Dendritic cell treated with granulocyte-macrophage colony-stimulating factor and Interleukin-4, amounts not matched to agents 40 ng/mL and 50 ng/mL, for 4 days (primary cell): ENCODE data around the gene ACP7.
"Not testable (repeated sequence)": the region's sequence is repeated elsewhere in the genome, so short reads cannot be mapped to it uniquely, and the experiment has no call there.

Experiments
- H3K27ac Mint-ChIP-seq: one replicate; pipeline ENCODE4 v1.8.0; 2022; ENCODE audit warnings: mild to moderate bottlenecking, mixed read lengths
- H3K27me3 Mint-ChIP-seq: one replicate; pipeline ENCODE4 v1.8.0; 2022; ENCODE audit warnings: mild to moderate bottlenecking, mixed read lengths
- H3K36me3 Mint-ChIP-seq: one replicate; pipeline ENCODE4 v1.8.0; 2022; ENCODE audit warnings: low read depth, mixed read lengths
- H3K4me1 Mint-ChIP-seq: one replicate; pipeline ENCODE4 v1.8.0; 2022; ENCODE audit warnings: low read depth, mixed read lengths
- H3K4me3 Mint-ChIP-seq: one replicate; pipeline ENCODE4 v1.8.0; 2022; ENCODE audit warnings: mild to moderate bottlenecking, moderate library complexity, mixed read lengths
- H3K9me3 Mint-ChIP-seq: one replicate; pipeline ENCODE4 v1.8.0; 2022; ENCODE audit warnings: mixed read lengths
- intact Hi-C: fragments of 100-400 bp; cut with micrococcal nuclease; formaldehyde crosslinking; loops from one replicate; pipeline ENCODE4 v1.15.0; 2022

The ACP7 gene

GRCh38 chr19:39137131-39137530, 53.0 kb downstream of the ACP7 start:
- no peaks in the 10 kb centered on the region for H3K36me3 Mint-ChIP-seq
- no peaks in the 10 kb centered on the region for H3K9me3 Mint-ChIP-seq
- peaks cover 44% of the 10 kb centered on the region for H3K4me1 Mint-ChIP-seq
- no peak overlapping the region for H3K4me3 Mint-ChIP-seq
- peak overlapping the region; percentile 42 for H3K27ac Mint-ChIP-seq
- no peaks in the 10 kb centered on the region for H3K27me3 Mint-ChIP-seq
- intact Hi-C loops, result no loop called here

DNA sequence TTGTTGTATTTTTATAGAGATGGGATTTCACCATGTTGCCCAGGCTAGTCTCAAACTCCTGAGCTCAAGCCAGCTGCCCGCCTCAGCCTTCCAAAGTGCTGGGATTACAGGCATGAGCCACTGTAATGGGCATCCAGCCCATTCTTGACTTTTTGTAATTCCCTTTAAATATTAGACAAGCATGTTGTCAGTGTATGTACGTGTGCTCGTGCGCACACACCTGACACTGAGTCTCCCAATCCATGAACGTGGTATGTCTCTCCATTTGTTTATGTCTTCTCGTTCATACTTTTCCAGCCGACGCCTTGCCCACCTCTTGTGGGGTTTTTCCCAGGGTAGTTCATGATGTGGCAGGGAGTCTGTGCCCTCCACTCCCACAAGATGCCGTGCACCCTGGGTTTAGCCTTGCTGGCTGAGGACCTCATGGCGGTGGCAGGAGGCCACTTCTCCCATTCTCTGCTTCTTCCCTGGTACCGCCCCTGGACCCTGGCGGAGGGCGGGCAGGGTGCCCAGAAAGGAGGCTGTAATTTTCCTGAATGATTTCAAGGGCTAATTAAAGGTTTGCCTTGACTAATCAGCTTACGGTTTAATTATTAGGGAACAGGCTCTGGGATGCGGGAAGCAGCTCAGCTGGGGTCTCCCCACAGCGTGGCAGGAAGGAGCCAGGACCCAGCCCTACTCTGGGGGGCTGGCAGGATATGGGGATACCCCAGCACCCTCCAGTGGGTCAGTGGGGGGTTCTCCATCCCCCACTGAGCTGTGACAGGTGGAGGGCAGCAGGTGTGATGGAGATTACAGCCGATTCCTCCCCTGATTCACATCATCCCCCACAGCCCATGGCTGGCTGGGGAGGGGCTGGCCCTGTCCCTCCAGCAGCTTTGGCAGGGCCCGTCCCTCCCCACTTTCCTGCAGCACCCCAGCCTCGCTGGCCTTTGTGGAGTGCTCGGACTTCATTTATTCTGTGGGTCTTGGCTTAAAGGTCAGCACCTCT, 54.3 kb downstream of the ACP7 start:
- Mint-ChIP-seq H3K27ac (no peak overlapping the region), H3K9me3 (no peaks in the 10 kb centered on the region), H3K4me3 (no peak overlapping the region), H3K36me3 (no peaks in the 10 kb centered on the region), H3K27me3 (no peaks in the 10 kb centered on the region), H3K4me1 (peaks cover 40% of the 10 kb centered on the region)
- intact Hi-C loops, result no loop called here

GRCh38 chr19:39139305-39139874, 55.2 kb downstream of the ACP7 start:
- Mint-ChIP-seq H3K9me3 (no peaks in the 10 kb centered on the region), H3K4me1 (peaks cover 39% of the 10 kb centered on the region), H3K27ac (no peak overlapping the region), H3K4me3 (no peak overlapping the region), H3K36me3 (no peaks in the 10 kb centered on the region), H3K27me3 (no peaks in the 10 kb centered on the region)
- intact Hi-C loops, result no loop called here

DNA sequence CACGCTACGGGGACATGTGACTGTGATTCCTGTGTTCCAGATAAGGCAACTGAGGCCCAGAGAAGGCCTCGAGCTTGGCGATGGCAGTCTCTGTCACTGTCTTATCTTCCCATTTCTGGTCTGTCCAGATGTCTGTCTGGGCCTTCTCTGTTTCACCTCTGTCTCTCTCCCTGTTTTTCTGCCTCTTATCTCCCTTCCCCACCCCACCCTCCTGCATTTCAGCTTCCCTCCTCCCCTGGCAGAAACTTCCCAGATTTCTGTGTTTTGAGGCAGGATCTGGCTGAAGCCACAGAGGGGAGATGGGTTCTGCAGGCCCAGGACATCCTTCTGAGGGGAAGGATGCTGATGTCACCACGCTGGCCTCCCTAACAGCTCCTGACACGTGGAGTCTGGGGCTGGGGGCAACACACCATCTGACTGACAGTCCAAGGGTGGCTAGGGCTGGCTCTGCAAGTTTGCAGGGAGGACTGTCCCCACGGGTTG, 55.8 kb downstream of the ACP7 start:
- Mint-ChIP-seq H3K4me3 (no peak overlapping the region), H3K4me1 (peaks cover 45% of the 10 kb centered on the region), H3K36me3 (no peaks in the 10 kb centered on the region), H3K9me3 (no peaks in the 10 kb centered on the region), H3K27ac (no peak overlapping the region), H3K27me3 (peaks cover 1% of the 10 kb centered on the region)
- intact Hi-C loops, result no loop called here

DNA sequence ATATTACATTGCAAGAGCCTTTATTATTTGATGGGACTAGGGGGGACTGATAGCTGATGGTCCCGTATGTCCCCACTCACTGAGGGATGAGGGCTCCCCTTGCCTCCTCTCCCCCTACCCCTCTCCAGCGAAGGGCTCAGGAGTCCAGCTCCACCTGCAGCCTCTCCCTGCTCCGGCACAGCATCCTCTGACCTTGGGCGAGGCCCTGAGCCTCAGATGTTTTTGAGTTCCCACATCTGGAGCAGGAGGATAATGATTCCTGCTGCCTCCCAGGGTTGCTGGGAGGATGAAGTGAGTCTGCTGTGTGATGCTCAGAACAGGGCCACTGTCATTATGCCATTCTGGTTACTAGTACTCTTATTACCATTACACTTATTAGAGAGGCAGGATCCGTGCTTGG, 56.4 kb downstream of the ACP7 start:
- peaks cover 47% of the 10 kb centered on the region for H3K4me1 Mint-ChIP-seq
- H3K27ac Mint-ChIP-seq, result no peak overlapping the region
- intact Hi-C loops, result no loop called here
- peaks cover 2% of the 10 kb centered on the region for H3K27me3 Mint-ChIP-seq
- H3K36me3 Mint-ChIP-seq, result no peaks in the 10 kb centered on the region
- H3K9me3 Mint-ChIP-seq, result no peaks in the 10 kb centered on the region
- no peak overlapping the region for H3K4me3 Mint-ChIP-seq

- intact Hi-C loops, result no loop called here
- H3K4me3 Mint-ChIP-seq, result no peak overlapping the region
- no peaks in the 10 kb centered on the region for H3K9me3 Mint-ChIP-seq
- no peaks in the 10 kb centered on the region for H3K36me3 Mint-ChIP-seq
- H3K27ac Mint-ChIP-seq, result peak overlapping the region; percentile 11
- H3K4me1 Mint-ChIP-seq, result peaks cover 33% of the 10 kb centered on the region
- peaks cover 2% of the 10 kb centered on the region for H3K27me3 Mint-ChIP-seq
Measured at GRCh38 chr19:39141929-39142328, 57.8 kb downstream of the ACP7 start.

DNA sequence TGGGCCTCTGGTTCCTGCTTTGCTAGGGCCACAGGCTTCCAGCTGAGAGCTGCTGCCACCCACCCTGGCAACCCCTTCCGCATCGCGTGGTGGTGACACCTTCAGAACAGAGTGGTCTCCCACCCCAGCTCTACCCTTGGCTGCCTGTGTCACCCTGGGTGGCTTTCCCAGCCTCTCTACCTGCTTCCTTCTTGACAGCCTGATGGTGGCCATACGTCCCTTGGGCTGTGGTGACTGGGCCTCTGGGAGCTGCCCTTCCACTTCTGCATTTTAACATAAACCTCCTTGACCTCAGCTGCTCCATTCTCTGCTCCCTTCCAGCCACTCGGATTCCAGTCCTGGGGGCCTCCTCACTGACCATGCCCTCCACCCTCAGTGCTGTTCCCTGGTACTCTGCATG, 58.5 kb downstream of the ACP7 start:
- Mint-ChIP-seq H3K27ac (peak overlapping the region; percentile 15), H3K9me3 (no peaks in the 10 kb centered on the region), H3K4me1 (peaks cover 33% of the 10 kb centered on the region), H3K36me3 (no peaks in the 10 kb centered on the region), H3K4me3 (no peak overlapping the region), H3K27me3 (peaks cover 2% of the 10 kb centered on the region)
- intact Hi-C loops, result no loop called here

GRCh38 chr19:39143757-39144289, 59.7 kb downstream of the ACP7 start:
- H3K27ac Mint-ChIP-seq, H3K9me3 Mint-ChIP-seq, intact Hi-C loops, H3K36me3 Mint-ChIP-seq, H3K27me3 Mint-ChIP-seq, H3K4me3 Mint-ChIP-seq: not testable (repeated sequence)
- H3K4me1 Mint-ChIP-seq, result peaks cover 33% of the 10 kb centered on the region

GRCh38 chr19:39144290-39145071, 60.3 kb downstream of the ACP7 start:
- H3K27ac Mint-ChIP-seq, result no peak overlapping the region
- H3K27me3 Mint-ChIP-seq, result peaks cover 2% of the 10 kb centered on the region
- intact Hi-C loops, result no loop called here
- no peaks in the 10 kb centered on the region for H3K9me3 Mint-ChIP-seq
- no peaks in the 10 kb centered on the region for H3K36me3 Mint-ChIP-seq
- H3K4me3 Mint-ChIP-seq, result no peak overlapping the region
- H3K4me1 Mint-ChIP-seq, result peaks cover 33% of the 10 kb centered on the region

DNA sequence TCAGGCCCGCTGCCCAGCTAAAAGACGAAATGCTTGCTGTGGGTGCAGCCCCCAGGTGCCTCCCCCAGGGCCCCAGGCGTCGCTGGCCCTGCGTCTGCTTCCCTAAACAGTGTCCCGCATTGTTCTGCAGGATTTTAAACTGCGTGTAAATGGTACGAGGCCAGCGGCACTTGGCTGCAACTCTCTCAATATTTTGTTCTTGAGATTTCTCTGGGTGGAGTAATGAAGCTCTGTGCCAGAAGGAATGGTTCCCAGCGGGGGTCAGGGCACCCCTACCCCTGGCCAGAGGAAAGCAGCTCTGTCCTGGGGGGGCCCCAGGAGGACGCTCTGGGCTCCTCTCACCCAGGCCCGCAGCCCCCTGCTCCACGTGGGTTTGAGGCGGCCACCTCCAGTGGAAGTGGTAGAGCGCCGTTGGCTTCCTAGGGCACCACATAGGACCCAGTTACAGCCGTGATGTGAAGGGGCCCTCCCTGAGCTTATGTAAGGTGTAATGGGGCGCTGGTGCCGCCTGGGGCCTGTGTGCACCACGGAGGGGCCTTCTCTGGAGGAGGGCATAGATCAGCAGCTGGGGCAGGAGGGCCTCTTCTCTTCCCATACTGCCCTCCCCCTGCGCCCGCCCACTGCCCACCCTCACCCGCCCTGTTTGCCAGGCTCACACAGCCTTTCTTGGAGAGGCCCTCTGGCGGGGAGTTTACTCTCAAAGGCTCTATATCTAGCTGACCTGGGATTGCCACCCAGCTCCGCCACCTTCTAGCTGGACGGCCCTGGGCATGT, 61.2 kb downstream of the ACP7 start:
- Mint-ChIP-seq H3K27ac (no peak overlapping the region), H3K4me3 (no peak overlapping the region), H3K36me3 (no peaks in the 10 kb centered on the region), H3K27me3 (peaks cover 2% of the 10 kb centered on the region), H3K9me3 (no peaks in the 10 kb centered on the region), H3K4me1 (peaks cover 33% of the 10 kb centered on the region)
- intact Hi-C loops, result no loop called here

GRCh38 chr19:39146091-39146490, 61.9 kb downstream of the ACP7 start:
- Mint-ChIP-seq H3K4me3 (no peak overlapping the region), H3K9me3 (no peaks in the 10 kb centered on the region), H3K27me3 (peaks cover 2% of the 10 kb centered on the region), H3K27ac (no peak overlapping the region), H3K4me1 (peaks cover 33% of the 10 kb centered on the region), H3K36me3 (no peaks in the 10 kb centered on the region)
- intact Hi-C loops, result no loop called here

DNA sequence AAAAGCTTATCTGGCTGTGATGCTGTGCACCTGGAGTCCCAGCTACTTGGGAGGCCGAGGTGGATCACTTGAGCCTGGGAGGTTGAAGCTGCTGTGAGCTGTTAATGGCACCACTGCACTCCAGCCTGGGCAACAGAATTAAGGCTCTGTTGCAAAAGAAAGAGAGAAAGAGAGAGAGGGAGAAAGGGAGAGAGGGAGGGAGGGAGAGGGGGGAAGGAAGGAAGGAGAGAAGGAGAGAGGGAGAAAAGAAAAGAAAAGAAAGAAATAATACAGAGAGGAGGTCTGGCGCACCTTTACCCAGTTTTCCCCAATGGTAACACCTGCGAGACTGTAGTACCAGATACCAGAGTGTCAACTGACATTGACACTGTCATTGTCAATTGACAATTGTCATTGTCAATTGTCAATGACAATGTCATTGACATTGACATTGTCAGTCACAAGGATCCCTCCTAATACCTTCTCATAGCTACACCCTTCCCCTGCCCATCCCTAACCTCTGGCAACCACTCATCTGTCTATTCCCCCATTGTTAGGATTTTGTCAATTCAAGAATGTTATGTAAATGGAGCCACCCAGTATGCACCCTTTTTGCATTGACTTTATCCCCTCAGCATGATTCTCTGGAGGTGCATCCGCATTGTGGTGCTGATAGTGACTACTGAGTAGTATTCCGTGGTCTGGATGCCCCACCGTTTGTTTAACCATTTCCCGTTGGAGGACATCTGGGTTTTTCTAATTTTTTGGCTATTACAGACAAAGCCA, 62.7 kb downstream of the ACP7 start:
- no peak overlapping the region for H3K4me3 Mint-ChIP-seq

GRCh38 chr19:39147480-39147879, 63.3 kb downstream of the ACP7 start:
- Mint-ChIP-seq H3K4me3 (no peak overlapping the region), H3K36me3 (no peaks in the 10 kb centered on the region), H3K27ac (no peak overlapping the region), H3K27me3 (peaks cover 2% of the 10 kb centered on the region), H3K9me3 (no peaks in the 10 kb centered on the region), H3K4me1 (peaks cover 24% of the 10 kb centered on the region)
- intact Hi-C loops, result no loop called here

More for the DNA sequence above, 62.7 kb downstream of the ACP7 start:
- Mint-ChIP-seq H3K27ac (no peak overlapping the region), H3K36me3 (no peaks in the 10 kb centered on the region), H3K27me3 (peaks cover 2% of the 10 kb centered on the region), H3K9me3 (no peaks in the 10 kb centered on the region), H3K4me1 (peaks cover 30% of the 10 kb centered on the region)
- intact Hi-C loops, result no loop called here
